Measurements from ENCODE around the gene STH.

The STH gene

GRCh38 chr17:45951941-45952340, 47.1 kb upstream of the STH start:
- H2BK120ac ChIP-seq (ENCODE audit: insufficient read depth, low read length, poor library complexity), result no peak overlapping the region
- no peak overlapping the region for H3K4me2 ChIP-seq (ENCODE audit: low read length)
- no peak overlapping the region for H2AK5ac ChIP-seq (ENCODE audit: low read length)
- no peak overlapping the region for H3K18ac ChIP-seq (ENCODE audit: low read length)
- H3K9me3 ChIP-seq (ENCODE audit: insufficient read depth, low read depth, low read length), result peaks cover 6% of the 10 kb centered on the region
- no peaks in the 10 kb centered on the region for H3K36me3 ChIP-seq (ENCODE audit: control insufficient read depth in 1 of 2, insufficient read depth in 2 of 2, low read length in 2 of 2)
- no peak overlapping the region for H4K91ac ChIP-seq (ENCODE audit: low read depth, low read length)
- no peak overlapping the region for H2BK5ac ChIP-seq (ENCODE audit: low read depth, low read length, poor library complexity)
- H3K79me2 ChIP-seq (ENCODE audit: control insufficient read depth, insufficient read depth, low read length, poor library complexity), result no peaks in the 10 kb centered on the region
- no peak overlapping the region for H2BK12ac ChIP-seq (ENCODE audit: low read length)
- H3K9ac ChIP-seq (ENCODE audit: low read length), result no peak overlapping the region
- no peak overlapping the region for H3K4me3 ChIP-seq (ENCODE audit: low read depth, low read length)
- H3K27me3 ChIP-seq (ENCODE audit: insufficient read depth, low read length), result no peaks in the 10 kb centered on the region
- H3K4ac ChIP-seq (ENCODE audit: low read depth, low read length), result no peak overlapping the region
- peaks cover 7 to 17% of the 10 kb centered on the region in 2 experiments for H3K4me1 ChIP-seq (ENCODE audit: control insufficient read depth in 1 of 2, insufficient read depth in 2 of 2, low read length in 2 of 2)
- no peak overlapping the region for H3K23ac ChIP-seq (ENCODE audit: low read length)
- no peak for DNase-seq
- no peak overlapping the region for H3K14ac ChIP-seq (ENCODE audit: low read length)
- H2AFZ ChIP-seq (ENCODE audit: insufficient read depth, low read length, poor library complexity), result no peak overlapping the region
- H3K27ac ChIP-seq (ENCODE audit: low read depth, low read length), result no peak overlapping the region
- H4K12ac ChIP-seq (ENCODE audit: low read depth, low read length), result no peak overlapping the region
- no CpG with 5 or more reads among the region's 6 CpGs for WGBS (ENCODE audit: extremely low coverage, insufficient coverage, insufficient read length)
- H4K8ac ChIP-seq (ENCODE audit: low read depth, low read length), result no peak overlapping the region
- H3K79me1 ChIP-seq (ENCODE audit: low read length), result peaks cover 10% of the 10 kb centered on the region

GRCh38 chr17:45952814-45953320, 46.2 kb upstream of the STH start:
- DNase-seq, result no peak
- Histone ChIP-seq H3K27me3 (ENCODE audit: insufficient read depth, low read length) (no peaks in the 10 kb centered on the region), H2AFZ (ENCODE audit: insufficient read depth, low read length, poor library complexity) (no peak overlapping the region), H3K23ac (ENCODE audit: low read length) (no peak overlapping the region), H3K4me1 (ENCODE audit: control insufficient read depth in 1 of 2, insufficient read depth in 2 of 2, low read length in 2 of 2) (peaks cover 7 to 17% of the 10 kb centered on the region in 2 experiments), H3K9ac (ENCODE audit: low read length) (no peak overlapping the region), H3K4me2 (ENCODE audit: low read length) (no peak overlapping the region), H3K27ac (ENCODE audit: low read depth, low read length) (no peak overlapping the region), H4K8ac (ENCODE audit: low read depth, low read length) (no peak overlapping the region), H3K9me3 (ENCODE audit: insufficient read depth, low read depth, low read length) (peaks cover 6% of the 10 kb centered on the region), H3K4ac (ENCODE audit: low read depth, low read length) (no peak overlapping the region), H2BK5ac (ENCODE audit: low read depth, low read length, poor library complexity) (no peak overlapping the region), H3K4me3 (ENCODE audit: low read depth, low read length) (no peak overlapping the region), H4K12ac (ENCODE audit: low read depth, low read length) (no peak overlapping the region), H3K79me2 (ENCODE audit: control insufficient read depth, insufficient read depth, low read length, poor library complexity) (no peaks in the 10 kb centered on the region), H4K91ac (ENCODE audit: low read depth, low read length) (no peak overlapping the region), H3K36me3 (ENCODE audit: control insufficient read depth in 1 of 2, insufficient read depth in 2 of 2, low read length in 2 of 2) (no peaks in the 10 kb centered on the region), H2BK12ac (ENCODE audit: low read length) (no peak overlapping the region), H3K14ac (ENCODE audit: low read length) (no peak overlapping the region), H2BK120ac (ENCODE audit: insufficient read depth, low read length, poor library complexity) (no peak overlapping the region), H2AK5ac (ENCODE audit: low read length) (no peak overlapping the region), H3K79me1 (ENCODE audit: low read length) (peaks cover 8% of the 10 kb centered on the region), H3K18ac (ENCODE audit: low read length) (no peak overlapping the region)
- whole genome bisulfite sequencing (ENCODE audit: extremely low coverage, insufficient coverage, insufficient read length), result no CpG with 5 or more reads among the region's 6 CpGs

GRCh38 chr17:45953561-45953960, 45.5 kb upstream of the STH start:
- H2BK12ac ChIP-seq (ENCODE audit: low read length), result no peak overlapping the region
- H3K4me2 ChIP-seq (ENCODE audit: low read length), result no peak overlapping the region
- peaks cover 6% of the 10 kb centered on the region for H3K9me3 ChIP-seq (ENCODE audit: insufficient read depth, low read depth, low read length)
- no peaks in the 10 kb centered on the region for H3K27me3 ChIP-seq (ENCODE audit: insufficient read depth, low read length)
- no peaks in the 10 kb centered on the region for H3K36me3 ChIP-seq (ENCODE audit: control insufficient read depth in 1 of 2, insufficient read depth in 2 of 2, low read length in 2 of 2)
- no peak overlapping the region for H3K18ac ChIP-seq (ENCODE audit: low read length)
- no CpG with 5 or more reads among the region's 2 CpGs for WGBS (ENCODE audit: extremely low coverage, insufficient coverage, insufficient read length)
- H2BK5ac ChIP-seq (ENCODE audit: low read depth, low read length, poor library complexity), result no peak overlapping the region
- H3K4me3 ChIP-seq (ENCODE audit: low read depth, low read length), result no peak overlapping the region
- H4K12ac ChIP-seq (ENCODE audit: low read depth, low read length), result no peak overlapping the region
- DNase-seq, result no peak
- H3K4me1 ChIP-seq (ENCODE audit: control insufficient read depth in 1 of 2, insufficient read depth in 2 of 2, low read length in 2 of 2), result peaks cover 7 to 15% of the 10 kb centered on the region in 2 experiments
- H3K23ac ChIP-seq (ENCODE audit: low read length), result no peak overlapping the region
- H3K79me2 ChIP-seq (ENCODE audit: control insufficient read depth, insufficient read depth, low read length, poor library complexity), result no peaks in the 10 kb centered on the region
- H3K27ac ChIP-seq (ENCODE audit: low read depth, low read length), result no peak overlapping the region
- no peak overlapping the region for H2AFZ ChIP-seq (ENCODE audit: insufficient read depth, low read length, poor library complexity)
- H3K4ac ChIP-seq (ENCODE audit: low read depth, low read length), result no peak overlapping the region
- H3K14ac ChIP-seq (ENCODE audit: low read length), result no peak overlapping the region
- H2BK120ac ChIP-seq (ENCODE audit: insufficient read depth, low read length, poor library complexity), result no peak overlapping the region
- no peak overlapping the region for H4K8ac ChIP-seq (ENCODE audit: low read depth, low read length)
- H4K91ac ChIP-seq (ENCODE audit: low read depth, low read length), result no peak overlapping the region
- no peak overlapping the region for H2AK5ac ChIP-seq (ENCODE audit: low read length)
- H3K79me1 ChIP-seq (ENCODE audit: low read length), result peaks cover 3% of the 10 kb centered on the region
- H3K9ac ChIP-seq (ENCODE audit: low read length), result no peak overlapping the region

- Histone ChIP-seq H3K18ac (ENCODE audit: low read length) (no peak overlapping the region), H2BK120ac (ENCODE audit: insufficient read depth, low read length, poor library complexity) (no peak overlapping the region), H3K4me1 (ENCODE audit: control insufficient read depth in 1 of 2, insufficient read depth in 2 of 2, low read length in 2 of 2) (peaks cover 4 to 10% of the 10 kb centered on the region in 2 experiments), H2AFZ (ENCODE audit: insufficient read depth, low read length, poor library complexity) (no peak overlapping the region), H3K4me2 (ENCODE audit: low read length) (no peak overlapping the region), H4K12ac (ENCODE audit: low read depth, low read length) (no peak overlapping the region), H4K8ac (ENCODE audit: low read depth, low read length) (no peak overlapping the region), H2BK5ac (ENCODE audit: low read depth, low read length, poor library complexity) (no peak overlapping the region), H3K4ac (ENCODE audit: low read depth, low read length) (no peak overlapping the region), H3K79me1 (ENCODE audit: low read length) (no peaks in the 10 kb centered on the region), H3K27ac (ENCODE audit: low read depth, low read length) (no peak overlapping the region), H3K27me3 (ENCODE audit: insufficient read depth, low read length) (no peaks in the 10 kb centered on the region), H3K4me3 (ENCODE audit: low read depth, low read length) (no peak overlapping the region), H3K23ac (ENCODE audit: low read length) (no peak overlapping the region), H2AK5ac (ENCODE audit: low read length) (no peak overlapping the region), H3K9me3 (ENCODE audit: insufficient read depth, low read depth, low read length) (peaks cover 5% of the 10 kb centered on the region), H3K9ac (ENCODE audit: low read length) (no peak overlapping the region), H3K79me2 (ENCODE audit: control insufficient read depth, insufficient read depth, low read length, poor library complexity) (no peaks in the 10 kb centered on the region), H3K36me3 (ENCODE audit: control insufficient read depth in 1 of 2, insufficient read depth in 2 of 2, low read length in 2 of 2) (no peaks in the 10 kb centered on the region), H2BK12ac (ENCODE audit: low read length) (no peak overlapping the region), H4K91ac (ENCODE audit: low read depth, low read length) (no peak overlapping the region), H3K14ac (ENCODE audit: low read length) (no peak overlapping the region)
- DNase-seq, result no peak
- WGBS (ENCODE audit: extremely low coverage, insufficient coverage, insufficient read length), result no CpG with 5 or more reads among the region's 11 CpGs
Observed at GRCh38 chr17:45954914-45955313, 44.1 kb upstream of the STH start.
